Measurements from ENCODE around the gene PLEKHG3.

Gene PLEKHG3

GRCh38 chr14:64764641-64765520 lies 60.7 kb downstream of the PLEKHG3 start:
- peak; percentile 91 for DNase-seq (ENCODE audit: low spot score)

GRCh38 chr14:64765740-64766302 lies 61.6 kb downstream of the PLEKHG3 start:
- DNase-seq (ENCODE audit: low spot score), result no peak

DNA sequence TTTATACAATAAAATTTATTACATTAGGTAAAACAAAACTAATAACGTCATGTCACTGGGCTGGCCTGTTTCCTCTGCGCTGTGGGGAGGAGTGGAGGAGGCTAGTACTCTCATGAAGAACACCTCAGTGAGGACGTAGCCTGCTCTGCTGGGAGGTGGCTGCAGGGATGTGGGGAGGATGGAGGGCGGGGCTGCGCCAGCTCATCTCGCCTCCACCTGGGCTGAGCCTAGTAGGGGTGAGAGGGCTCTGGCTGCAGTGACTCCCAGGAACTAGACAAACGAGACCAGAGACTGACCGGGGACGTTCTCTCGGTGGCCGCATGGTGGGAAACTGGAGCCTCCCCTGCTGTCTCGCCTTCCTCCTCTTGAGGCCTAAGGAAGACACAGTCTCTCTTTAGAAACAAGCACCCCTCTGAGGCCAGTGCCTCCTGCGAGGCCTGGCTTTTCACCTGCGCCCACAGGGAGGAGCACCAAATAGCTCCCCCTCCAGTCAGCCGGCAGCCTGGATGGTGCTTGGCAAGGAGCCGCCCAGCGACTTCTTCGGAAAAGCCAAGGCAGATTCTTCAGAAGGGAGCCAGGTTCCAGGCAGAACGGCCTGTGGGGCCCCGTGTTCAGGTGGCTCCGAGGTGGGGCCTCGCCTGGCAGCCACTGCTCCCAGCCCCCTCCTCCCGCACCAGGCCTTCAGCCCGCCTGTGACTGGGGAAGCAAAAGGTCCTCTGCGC lies 62.4 kb downstream of the PLEKHG3 start:
- DNase-seq (ENCODE audit: low spot score), result no peak

GRCh38 chr14:64767215-64767964 lies 63.2 kb downstream of the PLEKHG3 start:
- no peak for DNase-seq (ENCODE audit: low spot score)

DNA sequence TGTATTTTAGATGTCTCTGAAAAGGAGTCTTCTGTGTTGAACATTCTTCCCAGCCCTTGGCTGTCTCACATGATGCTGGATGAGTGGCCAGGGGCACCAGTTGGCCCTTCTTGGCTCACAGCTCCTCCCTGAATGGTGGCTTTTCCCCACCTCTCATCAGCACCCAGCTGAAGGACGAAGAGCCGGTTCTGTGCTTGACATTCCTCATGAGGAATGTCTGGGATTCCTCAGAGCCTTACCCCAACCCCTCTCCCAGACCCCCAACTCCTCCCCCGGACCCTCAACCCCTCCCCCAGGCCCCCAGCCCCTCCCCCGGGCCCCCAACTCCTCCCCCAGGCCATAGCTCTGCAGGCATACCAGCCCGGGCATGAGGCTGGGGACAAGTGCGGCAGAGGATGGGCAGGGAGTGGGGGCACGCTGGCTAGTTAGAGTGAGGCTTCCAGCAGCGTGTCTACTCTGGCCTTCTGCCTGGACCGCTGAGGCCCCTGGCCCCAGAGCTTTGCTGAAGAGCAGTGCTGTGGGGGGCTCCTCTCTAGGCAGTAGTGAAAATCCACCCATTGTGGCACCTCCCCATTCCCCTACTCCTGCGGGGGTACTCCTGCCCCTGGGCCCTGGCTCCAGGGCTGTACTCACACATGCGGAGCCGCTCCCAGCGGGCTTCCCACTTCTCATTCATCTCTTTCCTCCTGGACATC lies 64.3 kb downstream of the PLEKHG3 start:
- no peak for DNase-seq (ENCODE audit: low spot score)

DNA sequence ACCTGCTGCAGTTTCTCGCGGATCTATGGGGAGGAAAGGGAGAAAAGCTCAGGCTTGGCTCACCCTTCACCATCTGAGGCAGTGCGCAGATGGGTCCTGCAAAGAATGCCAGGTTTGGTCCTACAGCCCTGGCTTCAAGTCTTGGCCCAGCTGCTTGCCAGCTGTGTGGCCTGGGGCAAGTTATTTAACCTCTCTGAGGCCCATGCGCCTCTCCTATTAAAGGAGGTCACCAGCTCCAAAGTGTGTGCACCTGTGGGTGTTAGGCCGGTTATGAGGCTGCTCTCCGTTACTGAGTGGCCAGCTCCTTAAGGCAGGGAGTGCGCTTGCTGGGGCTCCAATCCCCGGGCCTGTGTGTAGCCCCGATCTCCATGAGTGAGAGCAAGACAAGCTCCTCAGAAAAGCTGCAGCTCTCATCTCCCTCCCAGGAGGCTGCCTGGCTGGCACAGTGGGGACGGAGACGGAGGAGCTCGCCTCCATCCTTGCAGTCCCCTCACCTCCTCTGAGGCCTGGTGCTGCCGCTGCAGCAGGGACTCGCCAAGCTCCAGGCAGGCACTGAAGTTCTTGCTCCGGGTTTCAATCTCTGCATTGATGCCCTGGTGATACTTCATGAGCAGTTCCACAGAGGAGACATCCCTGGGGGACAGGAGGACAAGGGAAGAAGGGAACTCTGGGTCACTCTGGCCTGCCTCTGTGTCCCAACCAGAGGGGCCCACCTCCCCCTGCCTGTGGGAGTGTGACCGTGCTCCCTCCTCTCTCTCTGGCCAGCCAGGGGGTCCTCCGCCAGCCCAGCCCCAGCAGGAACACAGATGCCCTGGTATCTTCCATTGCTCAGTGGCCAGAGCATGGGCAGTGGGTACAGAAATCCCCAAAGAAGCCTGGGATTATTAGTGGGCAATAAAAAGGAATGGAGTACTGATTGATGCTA lies 65.1 kb downstream of the PLEKHG3 start:
- no peak for DNase-seq (ENCODE audit: low spot score)

DNA sequence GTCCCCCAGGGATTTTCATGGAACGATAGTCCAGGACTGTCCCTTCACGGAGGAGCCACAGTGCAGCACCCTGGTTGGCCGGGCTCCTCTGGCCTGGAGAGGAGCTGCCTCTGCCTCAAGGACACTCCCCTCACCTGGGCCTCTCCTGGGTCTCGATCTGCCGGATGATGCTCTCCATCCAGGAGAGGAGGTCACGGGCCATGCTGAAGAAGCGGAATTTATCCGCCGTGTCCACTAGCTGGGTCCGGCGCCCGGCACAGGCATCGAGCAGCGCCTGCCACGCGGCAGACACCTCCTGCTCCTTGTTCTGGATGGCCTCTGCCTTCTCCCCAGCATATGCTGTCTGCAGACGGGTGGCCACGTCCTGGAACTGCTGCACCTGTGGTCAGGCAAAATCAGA lies 66.5 kb downstream of the PLEKHG3 start:
- no peak for DNase-seq (ENCODE audit: low spot score)

GRCh38 chr14:64771161-64771560 lies 66.9 kb downstream of the PLEKHG3 start:
- no peak for DNase-seq (ENCODE audit: low spot score)

GRCh38 chr14:64772397-64772950 lies 68.2 kb downstream of the PLEKHG3 start:
- no peak for DNase-seq (ENCODE audit: low spot score)

- no peak for DNase-seq (ENCODE audit: low spot score)
Observed at GRCh38 chr14:64773046-64773445, 68.8 kb downstream of the PLEKHG3 start.

- no peak for DNase-seq (ENCODE audit: low spot score)
Observed at GRCh38 chr14:64773577-64773976, 69.4 kb downstream of the PLEKHG3 start.

DNA sequence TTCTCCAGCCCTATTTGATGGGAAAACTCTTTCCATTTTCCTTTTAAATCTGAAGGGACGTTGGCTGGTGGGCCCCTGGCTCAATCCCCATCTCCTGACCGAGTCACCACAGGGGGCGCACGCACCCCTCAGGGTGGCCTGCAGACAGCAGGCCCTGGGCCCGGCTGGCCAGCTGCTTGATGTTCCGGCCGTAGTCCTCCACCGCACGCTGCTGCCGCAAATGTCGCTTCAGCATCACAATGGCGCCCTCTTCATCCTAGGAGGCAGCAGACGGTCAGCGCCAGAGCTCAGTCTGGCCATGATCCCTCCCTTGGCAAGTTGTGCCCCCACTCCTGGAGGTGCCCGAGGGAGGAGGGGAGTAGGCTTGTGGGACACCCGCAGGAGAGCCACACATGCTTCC lies 70.0 kb downstream of the PLEKHG3 start:
- DNase-seq (ENCODE audit: low spot score), result no peak

DNA sequence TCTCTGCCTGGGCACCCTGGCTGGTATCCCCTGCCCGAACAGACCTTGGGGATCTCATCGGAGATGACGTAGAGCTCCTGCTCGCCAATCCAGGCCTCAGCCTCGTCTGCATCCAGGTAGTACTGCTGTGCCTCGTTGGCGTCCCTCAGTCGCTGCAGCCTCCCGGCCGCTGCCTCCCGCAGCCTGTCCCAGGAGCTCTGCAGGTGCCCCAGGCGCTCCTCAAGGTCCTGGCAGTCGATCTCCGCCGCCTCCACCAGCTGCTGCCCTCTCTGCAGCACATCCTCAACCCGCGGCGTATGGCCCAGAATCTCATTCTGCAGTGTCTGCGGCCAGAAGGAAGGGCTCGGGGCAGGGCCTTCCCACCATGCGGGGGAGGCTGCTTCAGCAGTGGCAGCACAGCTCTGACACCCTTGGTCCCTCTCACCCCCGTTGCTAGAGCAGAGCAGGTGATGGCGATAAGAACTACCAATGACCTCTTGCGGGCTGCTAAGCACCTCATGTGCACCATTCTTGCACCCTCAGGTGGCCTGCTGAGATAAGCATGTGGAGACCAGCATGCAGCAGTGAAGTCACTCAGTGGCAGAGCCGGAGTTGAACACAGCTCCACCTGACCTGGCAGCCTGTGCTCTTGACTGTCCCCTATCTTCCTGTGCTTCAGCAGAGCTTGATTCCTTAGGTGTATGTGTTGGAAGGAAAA lies 71.0 kb downstream of the PLEKHG3 start:
- no peak for DNase-seq (ENCODE audit: low spot score)

GRCh38 chr14:64777461-64777860 lies 73.2 kb downstream of the PLEKHG3 start:
- DNase-seq (ENCODE audit: low spot score), result no peak

GRCh38 chr14:64778104-64778754 lies 74.0 kb downstream of the PLEKHG3 start:
- DNase-seq (ENCODE audit: low spot score), result no peak

DNA sequence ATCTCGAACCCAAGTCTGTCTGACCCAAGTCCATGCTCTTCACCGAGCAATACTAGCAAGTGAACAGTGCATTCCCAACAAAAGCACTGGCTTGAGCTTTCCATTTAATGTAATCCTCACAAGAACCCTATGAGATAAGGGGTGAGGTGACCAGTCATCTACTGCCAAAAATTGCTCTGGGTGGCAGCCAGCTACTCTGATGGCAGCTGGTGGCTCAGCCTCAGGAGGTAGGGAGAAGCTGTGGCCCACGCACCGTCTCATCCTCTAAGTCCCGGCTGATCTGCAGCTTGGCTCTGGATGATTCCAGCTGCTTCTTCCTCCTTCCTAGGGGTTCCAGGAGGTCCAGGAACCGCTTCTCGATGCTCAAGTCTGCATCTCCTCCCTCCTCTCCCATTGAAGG lies 75.2 kb downstream of the PLEKHG3 start:
- no peak for DNase-seq (ENCODE audit: low spot score)

DNA sequence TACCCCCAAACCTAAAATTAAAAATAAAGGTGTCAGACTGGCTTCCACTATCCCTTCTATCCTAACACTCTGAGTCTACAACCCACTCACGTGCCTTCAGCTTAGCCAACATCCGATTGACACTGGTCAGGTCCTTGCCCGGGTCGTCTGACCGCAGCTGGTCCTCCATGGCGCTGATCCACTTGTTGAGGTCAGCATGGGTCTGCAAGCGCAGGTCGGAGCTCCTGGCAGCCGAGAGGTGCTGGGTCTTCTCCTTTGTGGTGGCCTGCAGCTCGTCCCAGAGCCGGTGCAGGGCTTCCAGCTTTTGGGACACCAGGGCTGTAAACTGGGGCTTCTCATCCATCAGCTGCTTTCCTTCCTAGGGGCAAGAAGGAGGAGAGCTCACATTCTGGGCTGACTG lies 78.0 kb downstream of the PLEKHG3 start:
- no peak for DNase-seq (ENCODE audit: low spot score)

GRCh38 chr14:64784006-64784405 lies 79.8 kb downstream of the PLEKHG3 start:
- DNase-seq (ENCODE audit: low spot score), result no peak
